EH (cell line): ENCODE data around the gene TMUB2.

Experiments used
- DNase-seq: peaks from one replicate; pipeline ENCODE4 v3.0.0-alpha.2; 2015; ENCODE audit warnings: low read depth

The TMUB2 gene

DNA sequence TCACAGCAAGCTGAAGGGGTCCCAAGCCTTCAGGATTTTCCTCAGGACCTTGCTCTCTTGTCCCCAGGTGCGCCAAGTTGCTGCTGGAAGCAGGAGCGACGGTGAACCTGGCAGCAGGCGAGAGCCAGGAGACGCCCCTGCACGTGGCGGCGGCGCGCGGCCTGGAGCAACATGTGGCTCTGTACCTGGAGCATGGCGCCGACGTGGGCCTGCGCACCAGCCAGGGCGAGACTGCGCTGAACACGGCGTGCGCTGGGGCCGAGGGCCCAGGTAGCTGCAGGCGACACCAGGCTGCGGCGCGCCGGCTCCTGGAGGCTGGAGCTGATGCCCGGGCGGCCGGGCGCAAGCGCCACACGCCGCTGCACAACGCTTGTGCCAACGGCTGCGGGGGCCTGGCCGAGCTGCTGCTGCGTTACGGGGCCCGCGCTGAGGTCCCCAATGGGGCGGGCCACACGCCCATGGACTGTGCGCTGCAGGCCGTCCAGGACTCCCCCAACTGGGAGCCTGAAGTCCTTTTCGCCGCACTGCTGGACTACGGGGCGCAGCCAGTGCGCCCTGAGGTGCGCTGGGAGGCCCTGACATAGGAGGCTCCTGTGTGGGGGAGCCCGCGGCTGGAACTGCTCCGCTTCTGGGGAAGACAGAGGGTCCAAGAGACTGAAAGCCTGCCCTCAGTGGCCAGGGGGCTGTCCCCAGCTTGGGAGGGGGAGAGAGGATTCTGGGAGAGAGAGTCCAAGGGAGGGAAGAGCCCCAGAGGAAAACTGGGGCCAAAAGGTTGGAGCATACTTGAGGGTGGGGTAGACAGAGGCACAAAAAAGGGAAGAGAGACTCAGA, 9.9 kb upstream of the TMUB2 start:
- no peak for DNase-seq

DNA sequence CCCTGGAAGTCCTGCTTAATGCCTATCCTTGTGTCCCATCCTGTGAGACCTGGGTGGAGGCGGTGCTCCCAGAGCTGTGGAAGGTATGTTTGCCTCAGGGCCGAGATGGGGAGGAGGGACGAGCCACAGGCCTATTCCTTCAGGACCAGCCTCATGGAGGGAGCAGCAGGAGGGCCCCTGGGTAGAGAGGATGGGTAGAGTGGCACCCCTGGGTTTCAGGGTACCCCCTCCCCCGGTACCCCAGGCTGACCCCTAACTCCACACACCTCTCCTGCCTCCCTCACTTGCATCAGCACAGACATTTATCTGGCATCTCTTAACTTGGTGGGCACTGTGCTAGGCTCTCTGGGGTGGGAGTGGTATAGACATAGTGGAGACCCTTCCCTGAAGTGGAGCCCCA, 9.1 kb upstream of the TMUB2 start:
- DNase-seq = no peak

- DNase-seq = no peak
Observed at GRCh38 chr17:44178133-44178532, 8.6 kb upstream of the TMUB2 start.

DNA sequence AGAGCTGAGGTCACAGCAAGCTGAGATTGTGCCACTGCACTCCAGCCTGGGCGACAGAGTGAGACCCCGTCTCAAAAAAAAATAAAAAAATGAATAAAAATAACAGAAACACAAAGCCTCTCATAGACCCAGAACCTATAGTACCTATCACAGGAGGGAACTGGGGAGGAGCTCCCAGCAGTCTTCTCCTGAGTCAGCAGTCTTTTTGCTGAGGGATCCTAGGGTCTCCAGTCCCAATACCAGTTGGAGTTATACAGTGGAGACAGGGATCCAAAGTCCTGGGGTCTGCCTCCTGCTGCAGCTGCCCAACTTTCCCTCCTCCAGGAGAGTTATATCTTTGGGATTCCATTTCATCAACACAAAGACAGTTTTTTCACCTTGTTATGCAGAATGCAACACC, 3.7 kb upstream of the TMUB2 start:
- DNase-seq = no peak

DNA sequence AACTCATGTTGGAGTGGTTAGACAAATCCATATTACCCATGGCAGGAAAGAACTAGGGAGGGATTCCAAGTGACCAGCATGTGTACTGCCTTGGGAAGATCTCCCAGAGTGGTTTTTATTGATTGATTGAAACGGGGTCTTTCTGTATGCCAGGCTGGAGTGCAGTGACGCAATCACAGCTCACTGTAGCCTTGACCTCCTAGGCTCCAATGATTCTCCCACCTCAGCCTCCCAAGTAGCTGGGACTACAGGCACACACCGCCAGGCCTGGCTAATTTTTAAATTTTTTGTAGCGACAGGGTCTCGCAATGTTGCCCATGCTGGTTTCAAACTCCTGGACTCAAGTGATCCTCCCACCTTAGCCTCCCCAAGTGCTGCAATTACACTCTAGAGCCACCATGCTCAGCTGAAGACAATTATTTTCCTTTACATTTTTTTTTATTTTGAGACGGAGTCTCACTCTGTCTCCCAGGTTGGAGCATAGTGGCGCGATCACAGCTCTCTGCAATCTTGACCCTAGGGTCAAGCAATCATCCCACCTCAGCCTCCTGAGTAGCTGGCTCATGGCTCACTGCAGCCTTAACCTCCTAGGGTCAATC, 2.5 kb upstream of the TMUB2 start:
- no peak for DNase-seq

DNA sequence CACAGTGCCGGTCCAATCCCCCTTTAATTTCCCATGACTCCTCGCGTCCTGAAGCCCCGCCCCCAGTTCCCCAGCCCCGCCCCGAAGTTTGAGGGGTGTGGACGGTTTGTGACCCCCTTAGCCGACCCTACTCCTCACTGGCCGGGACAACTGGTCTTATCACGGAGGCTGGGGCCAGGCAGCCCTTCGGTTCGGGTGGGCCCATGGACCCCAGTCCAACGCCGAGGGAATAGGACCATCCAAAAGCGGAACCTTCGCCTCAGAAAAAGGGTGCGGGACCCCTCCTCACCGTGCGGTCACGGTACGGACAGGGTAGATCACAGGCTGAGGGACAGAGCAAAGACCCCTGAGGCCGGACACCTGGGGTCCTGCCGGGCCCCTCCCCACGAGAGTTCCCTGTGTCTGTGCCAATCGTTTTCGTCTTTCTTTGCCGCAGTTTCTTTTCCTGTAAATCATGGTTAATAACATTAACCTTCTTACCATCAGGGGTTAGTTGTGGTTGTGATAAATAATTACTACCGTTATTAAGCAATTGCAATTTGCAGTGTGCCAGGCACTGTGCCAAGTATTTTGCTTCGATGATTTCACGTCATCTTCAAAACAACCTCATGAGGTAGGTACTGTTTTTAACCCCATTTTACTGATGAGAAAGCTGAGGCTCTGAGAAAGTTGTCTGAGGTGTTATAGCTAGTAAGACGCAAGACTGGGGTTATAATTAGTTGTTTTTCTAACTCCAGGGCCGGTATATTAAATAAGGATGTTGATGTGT, 543 bp downstream of the TMUB2 start:
- DNase-seq = peak; percentile 35

DNA sequence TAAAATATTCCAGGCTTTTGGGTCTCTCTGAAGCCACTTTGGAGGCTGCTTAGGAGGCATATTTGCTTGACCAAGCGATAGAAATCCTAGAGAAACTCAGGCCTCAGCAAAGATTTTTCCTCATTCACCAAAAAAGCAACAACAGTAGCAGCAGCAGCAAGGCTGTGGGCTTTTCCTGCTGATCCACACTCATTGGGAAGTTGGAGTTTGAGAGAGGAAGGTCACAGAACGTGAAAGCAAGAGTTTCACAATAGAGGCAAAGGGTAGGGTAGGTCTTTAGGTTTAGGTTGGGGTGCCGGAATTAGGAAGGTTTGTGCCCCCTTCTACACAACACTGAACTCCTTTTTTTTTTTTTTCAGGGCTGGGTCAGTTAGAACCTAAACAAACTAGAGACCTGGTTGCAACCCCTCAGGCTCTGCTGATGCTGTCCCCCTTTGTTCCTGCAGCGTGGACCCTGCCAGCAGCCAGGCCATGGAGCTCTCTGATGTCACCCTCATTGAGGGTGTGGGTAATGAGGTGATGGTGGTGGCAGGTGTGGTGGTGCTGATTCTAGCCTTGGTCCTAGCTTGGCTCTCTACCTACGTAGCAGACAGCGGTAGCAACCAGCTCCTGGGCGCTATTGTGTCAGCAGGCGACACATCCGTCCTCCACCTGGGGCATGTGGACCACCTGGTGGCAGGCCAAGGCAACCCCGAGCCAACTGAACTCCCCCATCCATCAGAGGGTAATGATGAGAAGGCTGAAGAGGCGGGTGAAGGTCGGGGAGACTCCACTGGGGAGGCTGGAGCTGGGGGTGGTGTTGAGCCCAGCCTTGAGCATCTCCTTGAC, 2.0 kb downstream of the TMUB2 start:
- DNase-seq = no peak

GRCh38 chr17:44190481-44190880, 3.7 kb downstream of the TMUB2 start:
- no peak for DNase-seq

DNA sequence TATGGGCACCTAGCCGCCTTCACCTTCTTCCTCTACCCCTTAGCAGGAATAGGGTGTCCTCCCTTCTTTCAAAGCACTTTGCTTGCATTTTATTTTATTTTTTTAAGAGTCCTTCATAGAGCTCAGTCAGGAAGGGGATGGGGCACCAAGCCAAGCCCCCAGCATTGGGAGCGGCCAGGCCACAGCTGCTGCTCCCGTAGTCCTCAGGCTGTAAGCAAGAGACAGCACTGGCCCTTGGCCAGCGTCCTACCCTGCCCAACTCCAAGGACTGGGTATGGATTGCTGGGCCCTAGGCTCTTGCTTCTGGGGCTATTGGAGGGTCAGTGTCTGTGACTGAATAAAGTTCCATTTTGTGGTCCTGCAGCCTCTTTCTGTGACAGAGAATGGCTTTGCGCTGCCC, 4.6 kb downstream of the TMUB2 start:
- DNase-seq = no peak

GRCh38 chr17:44191941-44192496, 5.2 kb downstream of the TMUB2 start:
- DNase-seq = no peak

DNA sequence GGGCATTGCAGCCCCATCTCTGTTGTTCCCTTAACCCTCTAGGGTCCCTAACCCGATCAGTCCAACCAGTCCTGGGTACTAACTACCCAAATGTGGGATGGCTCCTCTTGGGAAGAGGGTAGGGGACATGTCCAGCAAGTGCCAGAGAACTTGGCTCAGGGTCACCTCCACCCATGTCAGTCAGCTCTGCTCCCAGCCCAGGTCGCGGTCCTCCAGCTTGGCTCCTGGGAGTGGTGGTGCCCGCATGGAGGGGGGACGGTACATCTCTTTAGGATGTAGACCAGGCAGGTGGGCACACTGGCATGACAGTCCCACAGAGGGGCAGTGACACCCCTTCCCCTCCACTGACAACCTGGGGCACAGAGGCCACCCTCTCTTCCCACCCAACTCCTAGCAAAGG, 6.0 kb downstream of the TMUB2 start:
- DNase-seq = no peak

- no peak for DNase-seq
Observed at GRCh38 chr17:44193326-44194084, 6.7 kb downstream of the TMUB2 start.

- no peak for DNase-seq
Observed at GRCh38 chr17:44197107-44197506, 10.3 kb downstream of the TMUB2 start.

- peak; percentile 73 for DNase-seq
Observed at GRCh38 chr17:44197980-44198720, 11.4 kb downstream of the TMUB2 start.

DNA sequence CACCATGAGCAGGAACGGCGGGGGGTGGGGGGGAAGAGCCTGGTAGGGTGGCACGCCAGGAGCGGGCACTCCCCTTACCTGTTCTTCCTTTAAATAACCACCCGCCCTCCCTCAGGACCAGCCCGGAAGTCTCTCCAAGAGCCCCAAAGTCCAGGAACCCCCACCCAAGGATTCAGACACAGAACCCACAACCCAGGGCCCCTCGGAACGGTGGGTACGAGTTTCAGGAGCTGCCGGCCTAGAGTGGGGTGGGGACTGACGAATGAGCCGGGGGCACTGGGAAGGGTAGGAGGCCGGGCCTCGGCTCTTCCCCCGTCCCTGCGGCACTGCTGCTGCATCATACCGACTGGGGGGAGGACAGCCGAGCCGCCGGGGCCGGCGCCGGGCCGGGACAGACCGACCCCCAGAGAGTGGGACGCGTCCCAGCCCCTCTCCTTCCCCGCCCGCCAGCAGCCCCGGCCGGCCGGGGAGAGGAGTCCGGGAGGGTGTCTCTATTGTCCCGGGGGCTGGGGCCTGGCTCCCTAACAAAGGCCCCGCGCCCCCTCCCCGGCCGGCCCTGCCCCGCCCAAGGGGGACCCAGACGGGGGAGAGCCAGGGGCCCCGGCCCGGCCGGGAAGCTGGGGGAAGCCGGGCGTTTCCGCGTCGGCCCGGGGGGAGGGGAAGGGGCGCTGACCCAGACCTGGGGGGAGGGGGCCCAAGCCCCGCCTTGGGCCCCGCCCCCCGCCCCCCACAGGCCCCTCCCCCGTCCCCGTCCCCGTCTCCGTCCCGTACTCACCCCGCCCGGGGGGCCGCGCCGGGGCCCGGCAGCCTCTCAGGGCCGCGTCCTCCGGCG, 12.2 kb downstream of the TMUB2 start:
- peak; percentile 67 for DNase-seq

DNA sequence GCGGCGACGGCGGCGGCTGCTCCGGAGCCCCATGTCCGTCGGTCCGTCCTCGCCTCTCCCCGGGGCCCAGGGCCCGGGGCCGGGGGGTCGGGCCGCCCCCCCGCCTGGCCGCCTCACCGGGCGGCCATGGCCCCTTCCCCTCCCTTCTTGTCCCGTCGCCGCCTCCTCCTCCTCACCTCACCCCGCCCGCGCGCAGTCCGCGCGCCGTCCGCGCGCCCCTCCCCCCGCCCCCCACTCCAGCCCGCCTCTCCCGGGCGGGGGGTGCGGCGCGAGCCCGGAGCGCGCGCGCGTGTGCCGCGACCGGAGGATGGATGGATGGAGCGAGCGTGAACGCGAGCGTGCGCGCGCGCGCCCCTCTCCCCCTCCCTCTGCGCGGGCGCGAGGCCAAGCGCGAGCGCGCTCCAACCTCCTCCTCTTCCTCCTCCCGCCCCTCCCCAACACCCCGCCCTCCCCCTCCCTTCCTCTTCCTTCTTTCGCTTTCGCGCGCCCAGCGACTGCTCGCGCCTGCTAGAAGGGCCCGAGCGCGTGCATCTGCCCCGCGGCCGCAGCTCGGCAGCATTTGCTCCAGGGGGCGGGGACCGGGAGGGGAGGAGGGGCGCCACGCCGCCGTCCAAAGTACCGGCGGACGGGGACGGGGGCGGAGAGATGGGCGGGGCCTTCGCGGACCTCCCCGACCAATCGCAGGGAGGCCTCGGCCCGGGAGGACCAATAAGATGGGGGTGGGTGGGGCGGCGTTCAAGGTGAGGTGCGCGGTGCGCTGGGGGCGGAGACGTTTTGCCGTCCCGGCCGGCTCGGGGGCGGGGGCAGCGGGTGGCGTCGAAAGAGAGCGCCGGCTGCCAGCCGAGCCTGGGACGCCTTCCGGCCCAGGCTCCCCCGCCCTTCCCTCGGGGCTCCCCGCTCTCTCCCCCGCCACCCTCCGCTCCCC, 13.0 kb downstream of the TMUB2 start, which contains the start of gene ATXN7L3:
TSS of gene ATXN7L3 (minus strand) at position 332 of the 925 bp plus-strand sequence. CDS start 1,814 bp downstream, outside the sequence.
- DNase-seq = peak; percentile 98

GRCh38 chr17:44200478-44201155, 13.8 kb downstream of the TMUB2 start:
- DNase-seq = no peak

DNA sequence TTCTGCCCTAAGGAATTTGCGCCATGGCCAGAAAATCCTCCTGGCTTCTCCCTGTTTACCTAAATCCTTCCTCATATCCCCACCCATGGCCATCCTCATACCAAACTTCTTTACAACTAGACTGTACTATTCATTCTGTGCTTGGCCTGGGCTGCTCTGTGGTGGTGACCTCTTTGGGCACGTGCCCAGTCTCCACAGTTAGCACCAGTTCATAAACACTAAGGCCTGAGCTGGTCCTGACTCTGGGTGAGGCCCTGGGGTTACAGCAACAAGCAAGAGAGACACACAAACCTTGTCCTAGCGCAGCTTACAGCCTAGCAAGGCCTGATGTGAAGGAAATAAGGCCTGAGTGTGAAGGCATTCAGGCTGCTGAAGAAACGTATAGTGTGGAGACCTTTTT, 16.0 kb downstream of the TMUB2 start:
- no peak for DNase-seq
